Fibroblast of the aortic adventitia (primary cell): ENCODE results near the gene INTS6. TPM values are rescaled to one million over a fixed set of nuclear protein-coding genes. Genes with fewer than 3 reads are reported as not detected.

Experiments
- DNase-seq: peaks from one replicate; pipeline ENCODE4 v3.0.0-alpha.2; 2010; ENCODE audit warnings: low read depth
- H3K4me3 ChIP-seq: 2 replicates; pipeline ENCODE4 v1.5.1; 2011; ENCODE audit warnings: low read depth, mild to moderate bottlenecking, control low read depth, low read length, moderate library complexity
- CTCF ChIP-seq: IDR thresholded peaks from 2 replicates; pipeline ENCODE4 v1.5.1; 2011; ENCODE audit warnings: mild to moderate bottlenecking, low read length, control low read depth, inconsistent platforms; ENCODE audit not compliant: insufficient read depth
- total RNA-seq: library from RNA; depleted of rRNA; stranded (reverse); fragments of >200 nt; gene quantifications from 2 replicates; pipeline ENCODE4 v1.2.3, GENCODE V29; 2012; ENCODE audit warnings: low replicate concordance

The INTS6 gene
- total RNA-seq, 1 donor: 41.1 TPM

DNA sequence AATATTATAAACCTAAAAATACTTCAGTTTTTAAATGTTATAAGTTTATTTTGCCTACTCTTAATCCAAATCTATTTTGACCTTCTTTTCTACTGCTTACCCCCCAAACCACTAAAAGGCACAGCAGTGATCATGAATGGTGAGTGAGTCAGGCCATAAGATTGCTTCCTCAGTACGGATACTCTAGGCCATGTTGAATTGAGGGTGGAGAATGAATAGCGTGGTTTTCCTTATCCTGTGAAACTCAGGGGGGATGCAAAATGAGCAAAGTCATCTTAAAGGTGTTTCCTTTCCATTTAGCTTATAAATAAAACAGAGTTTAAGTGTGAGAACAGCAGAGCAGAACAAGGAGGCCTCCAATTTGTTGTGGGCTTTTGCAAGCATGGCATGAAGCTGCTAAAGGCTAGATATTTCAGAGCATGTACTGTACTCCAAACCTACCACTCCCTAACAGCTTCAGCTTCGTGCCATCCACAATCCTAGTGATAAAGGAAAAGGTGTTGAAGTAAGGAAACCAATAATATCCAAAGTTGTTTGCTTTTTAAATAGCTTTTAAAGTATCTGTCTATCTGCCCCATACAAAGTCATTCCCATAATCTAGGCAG lies 88.3 kb downstream of the INTS6 start:
- DNase-seq: peak; percentile 52
- no peak for TF ChIP-seq CTCF
- no peak overlapping the region for H3K4me3 ChIP-seq

DNA sequence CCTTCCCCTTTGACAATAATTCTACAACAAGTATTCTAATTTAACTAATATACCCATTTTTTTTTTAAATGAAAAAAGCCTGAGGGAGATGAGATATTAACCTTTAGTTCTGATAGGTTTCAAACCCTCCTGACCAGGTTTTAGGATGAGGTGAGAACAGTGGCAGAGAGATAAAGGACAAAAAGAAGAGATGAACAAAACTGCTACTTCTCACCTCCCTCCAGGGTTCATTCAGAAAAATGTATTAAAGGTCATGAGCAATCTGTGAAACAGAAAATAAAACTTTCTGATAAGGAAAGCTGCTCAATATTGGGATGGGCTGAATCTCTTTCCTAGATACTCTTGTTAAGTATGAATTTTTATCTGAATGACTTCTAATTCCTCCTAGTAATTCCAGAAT lies 89.2 kb downstream of the INTS6 start:
- no peak for DNase-seq
- no peak overlapping the region for H3K4me3 ChIP-seq
- TF ChIP-seq CTCF: no peak

- no peak overlapping the region for H3K4me3 ChIP-seq
- DNase-seq: no peak
- no peak for TF ChIP-seq CTCF
These were observed 91.7 kb downstream of the INTS6 start for GRCh38 chr13:51361106-51361505.

DNA sequence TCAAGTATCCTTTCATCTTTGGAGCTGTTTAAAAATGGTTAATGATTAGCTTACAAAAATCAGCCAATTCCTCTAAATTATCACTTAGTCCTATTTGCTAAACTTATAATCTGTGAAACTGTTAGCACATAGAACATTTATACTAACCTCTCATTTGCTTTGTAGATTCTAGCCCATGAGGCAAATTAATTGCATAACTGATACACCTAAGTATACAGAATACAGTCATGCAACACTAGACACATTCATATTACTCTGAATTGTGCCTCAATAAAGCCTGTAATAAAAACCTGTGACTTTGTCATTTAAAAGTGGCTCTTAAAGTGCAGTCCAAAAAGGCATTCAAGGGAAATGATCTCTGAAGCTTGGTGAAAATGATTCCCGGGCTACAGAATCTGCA lies 92.3 kb downstream of the INTS6 start:
- H3K4me3 ChIP-seq: no peak overlapping the region
- no peak for DNase-seq
- no peak for TF ChIP-seq CTCF

DNA sequence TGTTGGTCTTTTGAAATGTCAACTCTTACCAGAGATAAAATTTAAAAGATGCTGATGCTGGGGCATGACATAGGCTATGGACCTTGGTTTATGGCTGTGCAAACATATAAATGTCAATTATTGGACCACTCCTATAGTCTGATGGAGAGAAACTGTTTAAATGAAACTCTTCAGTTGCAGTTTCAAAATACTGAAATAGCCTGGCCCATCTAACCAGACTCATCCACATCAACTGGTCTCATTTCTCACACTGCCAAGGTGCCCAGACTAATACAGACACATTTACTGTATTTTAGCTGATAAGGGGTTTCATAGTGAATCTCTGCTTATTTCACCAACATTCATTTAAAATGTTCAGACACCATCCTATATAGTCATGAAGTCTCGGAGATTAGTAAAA lies 93.5 kb downstream of the INTS6 start:
- no peak overlapping the region for H3K4me3 ChIP-seq
- DNase-seq: no peak
- TF ChIP-seq CTCF: no peak

DNA sequence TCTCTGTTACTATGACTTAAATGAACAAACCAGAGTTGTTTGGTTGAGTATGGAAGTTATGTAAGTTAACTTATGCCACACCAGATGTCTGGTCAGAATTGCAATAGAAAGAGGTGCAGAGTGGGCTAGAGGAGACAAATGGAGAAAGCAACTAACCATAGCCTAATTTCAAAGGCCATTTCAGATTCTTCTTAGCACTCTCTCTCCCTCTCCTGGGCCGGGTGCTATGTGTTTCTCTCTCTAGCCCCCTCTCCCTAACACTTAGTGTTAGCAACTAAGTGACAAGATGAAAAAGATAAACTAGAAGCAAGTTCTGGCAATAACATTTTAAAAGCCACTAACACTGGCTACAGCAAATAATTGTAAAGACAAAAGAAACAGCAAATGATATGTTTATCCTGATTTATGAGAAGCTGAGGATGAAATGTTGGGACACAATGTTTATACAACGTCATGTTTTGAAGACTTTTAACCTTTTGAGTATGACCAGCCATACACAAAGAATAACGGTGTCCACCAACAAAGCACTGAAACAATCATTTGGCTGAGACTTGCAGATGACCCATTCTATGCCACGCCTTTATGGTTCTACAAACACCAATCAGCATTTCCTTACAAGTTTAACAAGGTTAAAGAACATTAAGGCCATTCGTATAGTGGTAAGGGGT lies 94.8 kb downstream of the INTS6 start:
- no peak for DNase-seq
- H3K4me3 ChIP-seq: no peak overlapping the region
- TF ChIP-seq CTCF: no peak

DNA sequence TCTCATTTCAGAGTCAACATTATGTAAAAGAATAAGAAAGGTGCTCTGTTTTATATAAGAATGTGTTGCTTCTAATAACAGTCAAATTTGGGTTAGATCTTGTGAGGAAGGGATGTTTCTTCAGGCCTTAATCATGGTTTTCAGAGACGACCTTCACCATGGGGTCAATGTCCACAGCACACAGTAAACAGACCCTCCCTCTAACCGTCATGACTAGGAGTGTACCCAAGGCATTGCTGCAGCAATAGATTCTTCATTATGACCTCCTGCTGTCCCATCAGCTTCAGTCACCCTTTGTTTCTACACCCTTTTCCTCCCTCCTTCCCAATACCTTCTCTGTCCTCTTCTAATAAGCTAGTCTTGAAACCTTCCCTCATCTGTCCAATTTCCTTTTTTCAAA lies 97.6 kb downstream of the INTS6 start:
- no peak overlapping the region for H3K4me3 ChIP-seq
- TF ChIP-seq CTCF: no peak
- no peak for DNase-seq
